Kidney glomerular epithelial cell (primary cell): ENCODE measurements around the gene FAIM.
"Not testable (repeated sequence)": the region's sequence is repeated elsewhere in the genome, so short reads cannot be mapped to it uniquely, and the experiment has no call there.

ENCODE experiments used
- DNase-seq: peaks from one replicate; lab custom pipeline; 2025; lab: John Stamatoyannopoulos, UW

The FAIM gene

GRCh38 chr3:138678874-138679392 is 70.4 kb downstream of the FAIM start:
- DNase-seq = no peak

GRCh38 chr3:138680974-138681373 is 72.4 kb downstream of the FAIM start:
- not testable (repeated sequence) for DNase-seq

GRCh38 chr3:138681463-138682220 is 73.1 kb downstream of the FAIM start:
- DNase-seq = peak; percentile 61

GRCh38 chr3:138682648-138683047 is 74.1 kb downstream of the FAIM start:
- DNase-seq = no peak
